HG03439 (cell line): Measurements from ENCODE around the gene MN1.

ENCODE experiments used
- ATAC-seq: cut with Tn5 transposase; IDR thresholded peaks from one replicate; pipeline ENCODE4 v1.9.1; 2021; ENCODE audit warnings: mild to moderate bottlenecking, moderate library complexity; ENCODE audit not compliant: unreplicated experiment

The MN1 gene

DNA sequence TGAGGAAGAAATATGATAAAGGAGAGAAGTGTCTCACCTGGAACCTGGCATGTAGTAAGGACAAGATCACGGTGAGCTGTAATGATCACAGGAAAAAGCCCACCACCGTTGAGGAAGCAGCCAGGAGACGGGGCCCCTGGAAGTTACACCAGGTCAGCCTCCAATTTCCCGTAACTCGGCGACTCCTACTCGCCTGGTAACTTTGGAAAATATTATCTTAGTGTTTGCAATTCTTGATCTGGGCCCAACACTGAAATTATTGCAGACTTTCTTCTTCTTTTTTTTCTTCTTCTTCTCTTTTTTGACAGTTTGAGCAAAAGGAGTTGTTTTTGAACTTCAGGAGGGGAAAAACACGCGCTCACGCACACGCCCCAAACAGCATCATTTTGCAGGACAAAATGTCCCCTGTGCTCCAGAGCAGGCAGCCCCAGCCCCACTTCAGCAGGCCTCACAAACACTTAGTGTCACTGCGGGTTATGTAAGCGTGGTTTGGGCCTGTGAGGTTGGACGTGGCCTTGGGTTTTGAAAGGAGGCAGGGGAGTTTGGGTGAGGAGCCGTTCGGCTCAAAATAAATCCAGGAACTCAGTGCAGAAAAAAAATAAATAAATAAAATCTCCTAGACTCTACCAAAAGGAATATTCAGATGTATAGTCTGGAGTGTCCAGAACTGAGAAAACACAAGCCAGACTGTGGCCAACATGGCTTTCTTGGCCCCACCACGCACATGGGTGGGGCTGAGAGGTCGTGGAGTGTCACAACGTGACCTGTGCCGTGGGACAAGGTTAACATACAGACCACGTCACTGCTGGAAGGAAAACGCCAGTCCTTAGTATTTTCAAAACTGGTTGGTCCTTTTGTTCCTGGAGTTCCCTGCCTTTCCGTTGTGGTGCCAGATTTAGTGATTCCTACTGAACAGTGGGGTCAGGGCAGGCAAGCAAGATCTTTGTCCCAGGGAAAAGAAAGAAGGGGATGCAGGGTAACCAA is 26.3 kb upstream of the MN1 start:
- no peak for ATAC-seq

DNA sequence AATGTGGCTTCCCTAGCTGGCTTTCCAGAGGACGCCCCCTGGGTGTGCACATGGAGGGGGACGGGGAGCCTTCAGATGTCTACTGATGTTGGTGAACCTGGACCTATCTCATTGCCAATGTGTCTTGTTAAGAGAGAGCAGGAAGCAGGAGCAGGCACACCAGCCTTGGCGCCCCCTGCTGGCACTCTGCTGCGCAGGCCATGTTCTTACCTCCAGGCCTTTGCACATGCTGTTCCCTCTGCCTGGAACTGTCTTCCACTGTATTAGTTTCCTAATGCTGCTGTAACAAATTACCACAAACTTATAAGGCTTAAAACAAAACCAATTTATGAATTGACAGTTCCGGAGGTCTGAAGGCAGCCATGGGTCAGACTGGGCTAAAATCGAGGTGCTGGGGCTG is 23.6 kb upstream of the MN1 start:
- no peak for ATAC-seq

DNA sequence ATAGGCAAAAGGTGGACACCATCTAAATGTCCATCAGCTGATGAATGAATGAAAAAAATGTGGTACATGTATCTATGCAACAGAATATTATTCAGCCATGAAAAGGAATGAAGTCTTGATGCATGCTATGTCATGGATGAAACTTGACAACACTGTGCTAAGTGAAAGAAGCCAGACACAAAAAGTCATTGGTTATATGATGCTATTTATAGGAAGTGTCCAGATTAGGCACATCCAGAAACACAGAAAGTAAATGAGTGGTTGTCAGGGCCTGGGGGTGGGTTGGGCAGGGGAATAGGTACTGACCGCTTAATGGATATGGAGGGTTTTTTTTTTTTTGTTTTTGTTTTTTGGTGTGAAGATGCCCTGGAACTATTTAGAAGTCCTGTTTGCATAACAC is 21.7 kb upstream of the MN1 start:
- ATAC-seq, result no peak

DNA sequence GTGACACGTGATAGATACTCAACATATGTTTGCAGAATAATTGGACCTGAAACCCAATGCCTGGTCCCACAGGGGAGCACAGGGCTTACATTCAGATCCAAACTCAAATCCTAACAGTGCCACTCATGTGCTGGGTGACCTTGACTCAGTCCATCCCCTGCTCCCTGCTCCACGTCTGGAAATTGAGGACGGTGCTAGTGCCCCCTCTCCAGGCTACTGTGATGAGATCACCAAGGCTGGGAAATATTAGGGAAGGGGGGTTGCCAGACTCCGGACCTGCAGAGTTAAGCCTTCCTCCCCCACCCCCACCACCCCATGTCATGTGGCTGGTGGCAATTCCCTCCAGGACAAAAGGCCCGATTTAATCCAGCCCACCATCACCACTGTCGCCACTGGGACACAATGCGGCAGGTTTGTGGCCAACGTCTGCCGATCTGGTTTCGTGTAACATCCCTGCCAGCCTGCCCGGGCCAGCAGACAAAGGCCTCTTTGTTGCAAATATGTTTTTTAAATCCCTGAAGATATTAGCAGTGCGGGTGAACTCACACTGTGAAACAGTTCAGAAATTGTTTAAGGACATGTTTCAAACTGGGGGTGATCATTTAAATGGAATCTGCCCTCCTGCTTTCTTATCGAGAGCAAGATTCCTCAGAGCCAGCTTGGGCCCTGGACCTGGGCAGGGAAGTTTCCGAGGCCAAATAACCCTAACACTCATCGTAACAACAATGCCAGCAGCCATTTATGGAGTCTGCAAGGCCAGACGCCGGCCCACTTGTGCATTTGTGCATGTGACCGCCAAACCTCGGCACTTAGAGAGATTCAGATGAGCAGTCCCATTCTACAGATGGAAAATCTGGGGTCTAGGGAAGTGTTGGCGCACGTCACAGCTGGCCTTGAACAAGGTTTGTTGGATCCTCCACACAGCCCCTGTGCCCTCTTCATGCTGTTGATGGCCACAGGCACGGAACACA is 19.6 kb upstream of the MN1 start:
- ATAC-seq, result no peak

DNA sequence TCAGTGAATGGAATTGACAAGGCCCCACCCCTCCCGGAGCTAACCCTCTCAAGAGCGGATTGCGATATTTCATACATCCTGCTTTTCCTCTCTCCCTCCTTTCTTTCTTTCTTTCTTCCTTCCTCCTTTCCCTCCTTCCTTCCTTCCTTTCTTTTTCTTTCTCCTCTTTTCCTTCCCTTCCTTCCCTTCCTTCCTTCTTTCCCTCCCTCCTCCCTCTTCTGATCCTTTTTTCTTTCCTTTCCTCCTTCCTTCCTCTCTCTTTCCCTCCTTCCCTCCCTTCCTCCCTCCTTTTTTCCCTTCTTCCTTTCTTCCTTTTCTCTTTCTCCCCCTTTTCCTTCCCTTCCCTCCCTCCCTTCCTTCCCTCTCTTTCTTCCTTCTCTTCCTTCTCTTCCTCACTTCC is 15.0 kb upstream of the MN1 start:
- no peak for ATAC-seq

DNA sequence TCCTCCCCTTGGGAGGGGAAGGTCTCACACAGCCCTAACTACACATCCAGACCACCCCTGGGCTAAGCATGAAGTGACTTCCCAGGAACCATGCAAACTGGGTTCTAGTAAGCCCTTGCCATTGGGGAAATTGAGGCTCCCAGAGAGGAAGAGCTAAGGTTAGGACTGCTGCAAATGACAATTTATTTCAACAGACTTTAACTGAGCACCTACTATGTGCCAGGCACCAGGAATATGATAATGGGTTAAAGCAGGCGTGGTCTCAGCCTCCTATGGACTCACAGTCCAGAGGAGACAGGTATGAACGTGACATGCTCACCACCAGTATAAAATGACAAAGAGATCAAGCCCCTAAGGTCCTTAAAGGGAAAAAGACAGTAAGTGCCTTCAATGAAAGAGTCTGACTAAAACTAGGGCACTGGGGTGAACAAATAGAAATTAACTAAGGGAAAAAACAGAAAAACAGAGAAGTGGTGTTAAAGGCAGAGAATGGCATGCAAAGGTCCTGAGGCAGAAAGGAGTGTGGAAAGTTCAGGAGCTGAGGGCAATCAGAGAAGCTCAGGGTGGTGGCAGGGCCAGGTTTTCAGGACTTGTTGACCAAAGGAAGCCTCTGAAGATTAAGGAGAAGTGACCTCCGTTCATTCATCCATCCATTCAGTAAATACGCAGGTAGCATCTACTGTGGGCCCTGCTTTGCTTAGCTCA is 14.4 kb upstream of the MN1 start:
- ATAC-seq, result no peak

DNA sequence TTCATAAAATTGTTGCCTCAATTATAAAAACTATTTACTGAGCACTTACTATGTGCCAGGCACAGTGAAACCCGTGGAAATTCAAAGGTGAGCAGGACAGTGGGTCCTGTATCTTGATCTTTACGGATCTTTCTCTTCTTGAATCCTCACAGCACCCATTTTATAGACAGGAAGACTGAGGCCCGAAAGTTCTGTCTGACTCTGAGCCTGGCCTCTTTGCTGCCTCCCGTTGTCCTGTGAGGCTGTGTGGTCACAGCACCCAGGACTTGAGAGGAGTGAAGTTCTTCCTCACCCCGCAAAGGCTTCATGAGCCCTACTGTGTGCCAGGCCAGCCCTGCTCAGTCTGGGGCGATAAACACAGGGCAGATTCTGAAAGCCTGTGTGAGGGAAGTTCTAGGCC is 13.4 kb upstream of the MN1 start:
- no peak for ATAC-seq

DNA sequence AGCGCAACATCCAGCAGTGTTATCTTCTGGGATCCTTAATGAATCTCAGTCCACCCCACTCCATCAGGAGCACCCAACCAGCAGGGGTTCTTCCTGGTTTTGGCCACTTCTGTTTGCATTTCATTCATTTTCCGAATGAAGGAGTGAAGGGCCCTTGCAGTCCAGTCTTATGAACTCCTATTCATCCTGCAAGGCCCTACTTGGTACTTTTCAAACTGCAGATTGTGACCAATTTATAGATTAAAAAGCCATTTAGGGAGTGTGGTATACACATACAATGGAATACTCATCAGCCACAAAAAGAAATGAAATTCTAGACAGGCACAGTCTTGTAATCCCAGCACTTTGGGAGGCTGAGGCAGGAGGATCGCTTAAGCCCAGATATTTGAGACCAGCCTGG is 10.2 kb upstream of the MN1 start:
- ATAC-seq, result no peak

DNA sequence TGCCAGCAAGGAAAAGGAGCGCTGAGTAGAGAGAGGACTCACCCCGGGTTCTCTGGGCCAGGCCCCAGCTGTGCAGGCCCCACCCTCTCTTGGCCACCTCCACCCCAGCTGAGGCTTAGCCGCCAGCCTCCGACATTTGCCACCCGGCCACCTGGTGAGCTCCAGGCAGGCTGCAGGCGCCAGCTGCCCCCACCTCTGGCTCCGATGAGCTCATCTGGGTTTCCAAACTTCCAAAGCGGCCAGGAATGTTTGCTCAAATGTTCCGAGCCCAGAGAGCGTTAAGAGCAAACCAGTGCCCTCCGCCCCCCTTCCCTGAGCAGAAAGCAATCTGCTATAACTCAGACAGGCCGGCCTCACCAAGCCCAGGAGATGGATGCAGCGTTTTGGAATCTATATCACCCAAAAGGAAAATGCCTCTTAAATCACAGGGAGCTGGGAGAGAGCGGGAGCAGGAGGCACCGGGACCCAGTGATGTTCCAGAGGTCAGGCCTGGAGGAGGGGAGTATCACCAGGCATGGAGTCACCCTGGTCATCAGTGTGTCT is 9.1 kb upstream of the MN1 start:
- ATAC-seq, result no peak

DNA sequence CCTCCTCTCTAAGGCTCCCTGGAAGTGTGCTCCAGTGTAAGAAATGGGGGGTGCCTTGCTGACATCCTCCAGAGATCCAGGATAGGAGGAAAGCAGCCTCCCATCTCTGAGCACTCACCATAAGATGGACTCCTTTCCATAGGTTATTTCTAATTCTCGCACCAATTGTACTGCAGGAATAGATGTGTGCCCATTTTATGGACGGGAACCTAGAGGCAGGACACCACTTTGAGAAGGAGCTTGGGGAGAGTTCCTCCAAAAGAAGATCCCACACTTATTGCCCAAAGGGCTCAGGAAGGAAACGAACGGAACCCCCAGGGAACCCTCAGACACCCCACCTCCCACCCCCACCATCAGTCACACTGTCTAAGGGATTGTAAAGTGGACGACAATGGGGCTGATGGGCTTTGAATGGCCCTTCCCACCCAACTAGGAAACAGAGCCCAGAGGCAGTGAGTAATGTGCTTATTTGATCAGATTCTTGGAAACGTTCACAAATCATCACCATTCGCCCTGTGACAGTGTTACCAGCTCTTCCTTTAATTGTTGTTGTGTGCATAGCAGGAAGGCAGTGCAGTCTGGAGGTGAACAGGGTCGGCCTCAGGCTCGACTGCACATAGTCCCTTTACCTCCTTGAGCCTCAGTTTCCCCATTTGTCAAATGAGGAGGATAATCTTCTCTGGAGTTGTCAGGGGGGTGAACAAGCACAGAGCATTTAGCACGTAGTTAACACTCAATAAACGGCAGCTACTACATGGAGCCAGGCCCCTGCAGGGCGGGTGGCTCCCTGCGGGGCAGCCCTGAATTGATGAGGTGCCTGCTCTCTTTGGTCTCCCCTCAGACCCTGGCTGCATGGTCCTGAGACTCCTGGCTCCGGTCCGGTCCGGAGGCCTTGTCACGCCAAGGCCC is 8.4 kb upstream of the MN1 start:
- ATAC-seq, result no peak

DNA sequence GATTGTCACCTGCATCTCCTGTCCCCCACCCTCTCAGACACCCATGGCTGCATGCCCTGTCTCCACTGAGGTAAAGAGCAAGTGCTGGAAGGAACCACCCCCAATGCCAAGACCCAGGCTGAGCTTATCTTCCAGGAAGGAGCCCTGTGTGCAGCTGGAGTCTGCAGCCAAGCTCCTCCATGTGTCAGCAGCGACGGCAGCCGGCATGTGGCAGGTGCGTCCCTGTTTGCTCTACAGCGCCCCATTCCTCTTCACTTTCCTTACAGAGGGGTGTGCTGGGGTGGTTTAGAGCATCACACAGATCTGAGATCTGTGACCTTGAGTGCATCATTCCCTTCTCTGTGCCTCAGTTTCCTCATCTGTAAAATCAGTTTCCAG is 7.7 kb upstream of the MN1 start:
- ATAC-seq, result no peak

DNA sequence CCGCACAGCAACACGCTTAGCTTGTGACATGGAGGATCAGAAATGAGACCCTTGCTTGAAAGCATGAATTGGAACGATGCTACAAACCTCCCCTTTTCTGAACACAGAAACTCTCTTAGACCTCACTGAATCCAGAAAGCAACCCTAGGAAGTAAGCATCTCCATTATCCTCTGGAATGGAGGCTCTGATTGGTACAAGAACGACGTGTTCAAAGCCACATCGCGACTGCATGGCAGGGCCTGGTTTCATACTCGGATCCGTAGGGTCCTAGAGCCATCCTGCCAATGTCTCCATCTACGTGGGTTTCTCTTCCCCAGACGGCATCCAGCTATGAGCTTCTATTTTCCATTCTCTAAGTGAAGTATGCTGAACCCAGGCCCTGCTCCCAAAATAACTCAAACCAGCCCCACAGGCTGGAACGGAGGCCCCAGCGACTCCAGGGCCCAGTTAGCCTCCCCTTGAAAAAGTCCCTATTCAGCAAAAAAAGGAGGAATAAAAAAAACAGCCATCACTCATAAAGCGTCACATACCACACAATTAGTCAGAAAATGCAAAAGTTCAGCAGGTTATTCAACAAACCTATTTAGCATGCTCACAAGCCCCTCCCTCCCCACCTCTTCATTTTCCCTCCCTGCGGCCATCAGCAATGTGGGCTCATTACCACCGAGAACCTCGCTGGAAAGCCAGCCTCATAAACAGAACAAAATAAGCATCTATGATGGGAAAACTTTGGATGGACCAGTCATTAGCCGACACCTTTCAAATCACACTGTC is 7.1 kb upstream of the MN1 start:
- ATAC-seq, result no peak

DNA sequence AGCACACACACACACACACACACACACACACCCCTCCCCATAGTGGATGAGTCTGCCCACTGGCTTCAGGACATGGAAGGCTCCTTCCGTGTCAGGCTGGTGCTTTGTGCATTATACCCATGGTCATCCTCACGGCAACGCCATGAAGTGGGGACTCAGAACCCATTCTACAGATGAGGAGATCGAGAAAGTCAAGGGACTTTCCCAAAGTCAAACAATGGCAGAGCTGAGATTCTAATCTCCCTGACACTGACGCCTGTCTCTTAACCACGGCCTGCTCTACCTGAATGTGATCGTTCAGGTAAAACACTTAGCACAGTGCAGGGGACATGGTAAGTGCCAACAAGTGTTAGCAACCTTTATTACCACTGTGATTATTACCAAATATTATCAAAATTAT is 4.3 kb upstream of the MN1 start:
- ATAC-seq, result no peak

DNA sequence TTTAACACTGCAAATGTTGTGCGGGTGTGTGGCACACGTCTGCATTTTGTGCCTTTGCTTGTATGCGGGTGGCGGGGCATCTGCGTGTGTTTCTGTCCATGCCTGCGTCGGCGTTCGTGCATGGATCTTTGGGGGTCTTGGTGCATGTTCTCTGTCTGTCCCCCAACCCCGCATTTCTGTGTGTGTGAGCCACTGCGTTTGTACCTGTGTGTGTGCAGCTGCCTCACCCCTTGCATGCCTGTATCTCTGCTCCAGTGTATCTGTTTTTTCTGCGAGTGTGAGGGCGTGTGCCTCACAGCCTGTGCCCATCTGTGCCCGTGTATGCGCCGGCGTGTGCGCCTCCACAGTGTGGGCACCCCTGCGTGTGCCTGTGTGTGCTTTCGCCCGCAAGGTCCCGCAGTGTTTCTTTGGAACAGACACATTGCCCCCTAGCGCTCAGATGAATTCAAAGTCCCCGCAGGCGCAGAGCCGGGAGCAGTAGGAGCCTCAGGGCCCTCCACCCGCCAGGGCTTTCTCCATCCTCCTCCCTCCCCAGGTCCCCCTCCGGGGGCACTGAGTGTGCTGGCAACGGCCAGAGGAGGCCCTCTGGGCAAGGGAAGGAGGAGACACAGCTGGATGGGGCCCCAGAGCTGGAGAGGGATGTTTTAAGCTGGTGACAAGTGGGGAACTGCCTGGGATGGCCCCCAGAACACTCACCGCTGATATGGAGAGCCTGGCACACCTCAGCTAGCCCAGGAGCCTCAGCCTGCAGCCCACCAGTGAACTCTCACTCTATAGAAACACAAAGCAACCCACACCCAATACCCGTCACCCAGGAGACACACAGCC is 3.1 kb upstream of the MN1 start:
- no peak for ATAC-seq

DNA sequence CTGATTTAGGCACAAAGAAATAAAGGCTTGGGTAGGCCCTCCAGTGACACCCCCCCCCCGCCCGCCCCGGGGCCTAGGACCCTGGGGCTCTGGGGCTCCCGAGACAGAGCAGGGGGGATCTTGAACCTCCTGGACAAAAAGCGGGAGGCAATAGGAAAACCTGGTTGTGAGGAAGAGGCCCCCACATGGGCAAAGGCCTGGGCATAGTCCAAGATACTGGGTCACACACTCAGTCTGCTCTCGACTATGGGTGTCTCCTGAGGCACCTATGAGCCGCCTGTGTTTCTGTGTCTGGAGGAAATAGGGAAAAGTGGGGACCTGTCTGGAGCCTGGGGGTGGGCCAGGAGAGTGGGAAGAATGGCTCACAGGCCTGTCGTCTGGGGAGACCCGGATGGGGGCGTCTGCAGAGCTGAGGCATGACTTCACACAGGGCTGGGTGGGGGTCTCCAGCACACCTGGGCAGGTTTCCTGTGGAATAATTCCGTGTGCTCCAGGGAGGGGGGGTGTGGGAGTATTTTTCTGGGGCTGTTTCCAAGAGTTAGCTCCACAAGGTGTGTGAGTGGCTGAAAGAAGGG is 2.4 kb upstream of the MN1 start:
- ATAC-seq, result no peak

DNA sequence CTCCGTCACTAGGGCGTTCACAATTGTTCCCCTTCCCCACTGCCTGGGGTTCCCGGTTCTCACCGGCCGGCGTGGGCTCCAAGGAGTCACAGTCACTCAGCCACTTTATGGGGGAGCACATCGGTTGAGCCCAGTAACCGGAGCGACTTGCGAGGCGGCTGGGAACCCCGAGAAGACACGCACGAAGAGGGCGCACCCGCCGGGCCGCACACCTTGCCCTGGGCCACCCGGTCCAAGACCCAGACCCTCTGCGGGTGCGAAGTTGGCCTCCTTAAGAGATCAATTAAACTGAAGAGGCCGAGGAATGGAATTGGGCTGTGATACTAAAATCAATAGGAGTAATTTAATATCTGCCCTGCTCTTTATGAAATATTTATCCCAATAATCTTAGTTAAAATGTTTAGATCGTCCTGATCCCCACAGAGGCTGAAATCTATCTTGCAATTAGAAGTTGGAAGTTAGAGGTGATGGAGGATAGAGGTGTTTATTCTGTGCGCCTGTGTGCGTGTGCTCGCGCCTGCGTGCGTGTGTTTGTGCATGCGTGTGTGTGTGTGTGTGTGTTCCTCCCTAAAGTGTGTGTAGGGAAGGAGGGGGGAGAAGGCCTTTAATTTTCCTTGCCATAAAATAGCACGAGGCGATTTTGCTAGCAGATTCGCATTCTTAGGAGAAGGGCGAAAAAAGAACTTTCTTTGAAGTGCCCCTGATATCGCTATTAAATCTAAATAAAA is 954 bp upstream of the MN1 start:
- no peak for ATAC-seq

DNA sequence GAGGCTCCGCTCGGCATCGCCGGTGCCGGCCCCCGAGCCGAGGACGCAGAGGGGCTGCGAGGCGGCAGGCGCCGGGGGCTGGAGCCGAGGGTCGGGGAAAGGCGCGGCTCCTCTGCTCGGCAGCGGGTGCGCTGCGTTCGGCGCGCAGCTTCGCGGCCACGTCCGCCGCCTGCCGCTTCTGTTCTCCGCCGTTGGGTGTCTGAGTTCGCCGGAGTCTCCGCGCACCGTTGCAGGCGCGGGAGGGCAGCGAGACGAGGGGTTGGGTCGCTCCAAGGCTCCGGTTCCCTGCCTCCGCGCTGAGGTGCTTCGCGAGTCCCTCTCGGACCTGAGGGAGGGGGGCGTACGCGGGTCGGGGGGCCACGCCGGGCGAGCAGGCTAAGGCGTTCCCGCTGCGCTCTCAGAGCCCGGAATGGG is 347 bp downstream of the MN1 start:
- no peak for ATAC-seq
